Measurements from ENCODE around the gene MYO7A.

Gene MYO7A

GRCh38 chr11:77113382-77114088, 14.5 kb upstream of the MYO7A start:
- Histone ChIP-seq H3K4me1 (ENCODE audit: control insufficient read depth, insufficient read depth, low read length) (peaks cover 16% of the 10 kb centered on the region), H3K4me3 (ENCODE audit: low read length in 2 of 2) (no peak overlapping the region), H3K36me3 (ENCODE audit: control insufficient read depth in 2 of 2, insufficient read depth in 2 of 2, low read length in 2 of 2) (no peaks in the 10 kb centered on the region), H3K27me3 (ENCODE audit: control insufficient read depth in 1 of 2, insufficient read depth in 2 of 2, low read length in 2 of 2) (no peaks in the 10 kb centered on the region), H3K9me3 (ENCODE audit: control insufficient read depth in 2 of 2, low read length in 2 of 2) (no peaks in the 10 kb centered on the region), H3K9ac (ENCODE audit: low read length in 2 of 2) (no peak overlapping the region), H3K27ac (ENCODE audit: low read length) (no peak overlapping the region)

- no peak overlapping the region for H3K27ac ChIP-seq (ENCODE audit: low read length)
- no peaks in the 10 kb centered on the region for H3K9me3 ChIP-seq (ENCODE audit: control insufficient read depth in 2 of 2, low read length in 2 of 2)
- H3K4me3 ChIP-seq (ENCODE audit: low read length in 2 of 2), result no peak overlapping the region
- H3K4me1 ChIP-seq (ENCODE audit: control insufficient read depth, insufficient read depth, low read length), result peaks cover 16% of the 10 kb centered on the region
- no peak overlapping the region for H3K9ac ChIP-seq (ENCODE audit: low read length in 2 of 2)
- no peaks in the 10 kb centered on the region for H3K36me3 ChIP-seq (ENCODE audit: control insufficient read depth in 2 of 2, insufficient read depth in 2 of 2, low read length in 2 of 2)
- no peaks in the 10 kb centered on the region for H3K27me3 ChIP-seq (ENCODE audit: control insufficient read depth in 1 of 2, insufficient read depth in 2 of 2, low read length in 2 of 2)
Measured at GRCh38 chr11:77114089-77114463, 14.0 kb upstream of the MYO7A start.

- H3K27me3 ChIP-seq (ENCODE audit: control insufficient read depth in 1 of 2, insufficient read depth in 2 of 2, low read length in 2 of 2), result no peaks in the 10 kb centered on the region
- H3K9ac ChIP-seq (ENCODE audit: low read length in 2 of 2), result no peak overlapping the region
- no peak overlapping the region for H3K27ac ChIP-seq (ENCODE audit: low read length)
- no peak overlapping the region for H3K4me3 ChIP-seq (ENCODE audit: low read length in 2 of 2)
- H3K4me1 ChIP-seq (ENCODE audit: control insufficient read depth, insufficient read depth, low read length), result peaks cover 10% of the 10 kb centered on the region
- no peaks in the 10 kb centered on the region for H3K9me3 ChIP-seq (ENCODE audit: control insufficient read depth in 2 of 2, low read length in 2 of 2)
- peaks cover 0 to 4% of the 10 kb centered on the region in 2 donors for H3K36me3 ChIP-seq (ENCODE audit: control insufficient read depth in 2 of 2, insufficient read depth in 2 of 2, low read length in 2 of 2)
Measured at GRCh38 chr11:77115181-77115611, 12.8 kb upstream of the MYO7A start.

GRCh38 chr11:77115956-77116355, 12.1 kb upstream of the MYO7A start:
- no peak overlapping the region for H3K9ac ChIP-seq (ENCODE audit: low read length in 2 of 2)
- H3K36me3 ChIP-seq (ENCODE audit: control insufficient read depth in 2 of 2, insufficient read depth in 2 of 2, low read length in 2 of 2), result peaks cover 1 to 9% of the 10 kb centered on the region in 2 donors
- H3K4me1 ChIP-seq (ENCODE audit: control insufficient read depth, insufficient read depth, low read length), result peaks cover 3% of the 10 kb centered on the region

GRCh38 chr11:77117492-77117891, 10.6 kb upstream of the MYO7A start:
- H3K27ac ChIP-seq (ENCODE audit: low read length), result no peak overlapping the region
- peaks cover 2 to 13% of the 10 kb centered on the region in 2 donors for H3K36me3 ChIP-seq (ENCODE audit: control insufficient read depth in 2 of 2, insufficient read depth in 2 of 2, low read length in 2 of 2)
- no peaks in the 10 kb centered on the region for H3K4me1 ChIP-seq (ENCODE audit: control insufficient read depth, insufficient read depth, low read length)
- no peaks in the 10 kb centered on the region for H3K27me3 ChIP-seq (ENCODE audit: control insufficient read depth in 1 of 2, insufficient read depth in 2 of 2, low read length in 2 of 2)
- no peaks in the 10 kb centered on the region for H3K9me3 ChIP-seq (ENCODE audit: control insufficient read depth in 2 of 2, low read length in 2 of 2)
- no peak overlapping the region for H3K9ac ChIP-seq (ENCODE audit: low read length in 2 of 2)
- no peak overlapping the region for H3K4me3 ChIP-seq (ENCODE audit: low read length in 2 of 2)

More at GRCh38 chr11:77115956-77116355, 12.1 kb upstream of the MYO7A start:
- no peaks in the 10 kb centered on the region for H3K9me3 ChIP-seq (ENCODE audit: control insufficient read depth in 2 of 2, low read length in 2 of 2)
- no peaks in the 10 kb centered on the region for H3K27me3 ChIP-seq (ENCODE audit: control insufficient read depth in 1 of 2, insufficient read depth in 2 of 2, low read length in 2 of 2)
- no peak overlapping the region for H3K27ac ChIP-seq (ENCODE audit: low read length)
- no peak overlapping the region for H3K4me3 ChIP-seq (ENCODE audit: low read length in 2 of 2)

GRCh38 chr11:77118086-77118485, 10.0 kb upstream of the MYO7A start:
- Histone ChIP-seq H3K27ac (ENCODE audit: low read length) (no peak overlapping the region), H3K4me3 (ENCODE audit: low read length in 2 of 2) (no peak overlapping the region), H3K36me3 (ENCODE audit: control insufficient read depth in 2 of 2, insufficient read depth in 2 of 2, low read length in 2 of 2) (peaks cover 2 to 13% of the 10 kb centered on the region in 2 donors), H3K4me1 (ENCODE audit: control insufficient read depth, insufficient read depth, low read length) (no peaks in the 10 kb centered on the region), H3K27me3 (ENCODE audit: control insufficient read depth in 1 of 2, insufficient read depth in 2 of 2, low read length in 2 of 2) (no peaks in the 10 kb centered on the region), H3K9me3 (ENCODE audit: control insufficient read depth in 2 of 2, low read length in 2 of 2) (no peaks in the 10 kb centered on the region), H3K9ac (ENCODE audit: low read length in 2 of 2) (no peak overlapping the region)

- H3K27me3 ChIP-seq (ENCODE audit: control insufficient read depth in 1 of 2, insufficient read depth in 2 of 2, low read length in 2 of 2), result no peaks in the 10 kb centered on the region
- no peaks in the 10 kb centered on the region for H3K4me1 ChIP-seq (ENCODE audit: control insufficient read depth, insufficient read depth, low read length)
- no peaks in the 10 kb centered on the region for H3K9me3 ChIP-seq (ENCODE audit: control insufficient read depth in 2 of 2, low read length in 2 of 2)
- H3K27ac ChIP-seq (ENCODE audit: low read length), result no peak overlapping the region
- no peak overlapping the region for H3K4me3 ChIP-seq (ENCODE audit: low read length in 2 of 2)
- H3K36me3 ChIP-seq (ENCODE audit: control insufficient read depth in 2 of 2, insufficient read depth in 2 of 2, low read length in 2 of 2), result peaks cover 2 to 17% of the 10 kb centered on the region in 2 donors
- H3K9ac ChIP-seq (ENCODE audit: low read length in 2 of 2), result no peak overlapping the region
Measured at GRCh38 chr11:77118971-77119370, 9.1 kb upstream of the MYO7A start.

GRCh38 chr11:77119531-77119936, 8.5 kb upstream of the MYO7A start:
- H3K9ac ChIP-seq (ENCODE audit: low read length in 2 of 2), result no peak overlapping the region
- peaks cover 2 to 20% of the 10 kb centered on the region in 2 donors for H3K36me3 ChIP-seq (ENCODE audit: control insufficient read depth in 2 of 2, insufficient read depth in 2 of 2, low read length in 2 of 2)
- no peaks in the 10 kb centered on the region for H3K9me3 ChIP-seq (ENCODE audit: control insufficient read depth in 2 of 2, low read length in 2 of 2)
- no peak overlapping the region for H3K4me3 ChIP-seq (ENCODE audit: low read length in 2 of 2)
- no peaks in the 10 kb centered on the region for H3K4me1 ChIP-seq (ENCODE audit: control insufficient read depth, insufficient read depth, low read length)
- no peak overlapping the region for H3K27ac ChIP-seq (ENCODE audit: low read length)
- H3K27me3 ChIP-seq (ENCODE audit: control insufficient read depth in 1 of 2, insufficient read depth in 2 of 2, low read length in 2 of 2), result no peaks in the 10 kb centered on the region

GRCh38 chr11:77120571-77120970, 7.5 kb upstream of the MYO7A start:
- Histone ChIP-seq H3K9ac (ENCODE audit: low read length in 2 of 2) (no peak overlapping the region), H3K4me1 (ENCODE audit: control insufficient read depth, insufficient read depth, low read length) (no peaks in the 10 kb centered on the region), H3K9me3 (ENCODE audit: control insufficient read depth in 2 of 2, low read length in 2 of 2) (no peaks in the 10 kb centered on the region), H3K27ac (ENCODE audit: low read length) (no peak overlapping the region), H3K4me3 (ENCODE audit: low read length in 2 of 2) (no peak overlapping the region), H3K36me3 (ENCODE audit: control insufficient read depth in 2 of 2, insufficient read depth in 2 of 2, low read length in 2 of 2) (peaks cover 2 to 20% of the 10 kb centered on the region in 2 donors), H3K27me3 (ENCODE audit: control insufficient read depth in 1 of 2, insufficient read depth in 2 of 2, low read length in 2 of 2) (no peaks in the 10 kb centered on the region)

- no peak overlapping the region for H3K27ac ChIP-seq (ENCODE audit: low read length)
- no peaks in the 10 kb centered on the region for H3K9me3 ChIP-seq (ENCODE audit: control insufficient read depth in 2 of 2, low read length in 2 of 2)
- peaks cover 2 to 20% of the 10 kb centered on the region in 2 donors for H3K36me3 ChIP-seq (ENCODE audit: control insufficient read depth in 2 of 2, insufficient read depth in 2 of 2, low read length in 2 of 2)
- no peak overlapping the region for H3K4me3 ChIP-seq (ENCODE audit: low read length in 2 of 2)
- H3K9ac ChIP-seq (ENCODE audit: low read length in 2 of 2), result no peak overlapping the region
- H3K27me3 ChIP-seq (ENCODE audit: control insufficient read depth in 1 of 2, insufficient read depth in 2 of 2, low read length in 2 of 2), result no peaks in the 10 kb centered on the region
- H3K4me1 ChIP-seq (ENCODE audit: control insufficient read depth, insufficient read depth, low read length), result no peaks in the 10 kb centered on the region
Measured at GRCh38 chr11:77121096-77121640, 6.9 kb upstream of the MYO7A start.

- Histone ChIP-seq H3K4me1 (ENCODE audit: control insufficient read depth, insufficient read depth, low read length) (peaks cover 6% of the 10 kb centered on the region), H3K36me3 (ENCODE audit: control insufficient read depth in 2 of 2, insufficient read depth in 2 of 2, low read length in 2 of 2) (peaks cover 2 to 20% of the 10 kb centered on the region in 2 donors), H3K27ac (ENCODE audit: low read length) (no peak overlapping the region), H3K9ac (ENCODE audit: low read length in 2 of 2) (no peak overlapping the region), H3K9me3 (ENCODE audit: control insufficient read depth in 2 of 2, low read length in 2 of 2) (no peaks in the 10 kb centered on the region), H3K27me3 (ENCODE audit: control insufficient read depth in 1 of 2, insufficient read depth in 2 of 2, low read length in 2 of 2) (peaks cover 0 to 3% of the 10 kb centered on the region in 2 donors), H3K4me3 (ENCODE audit: low read length in 2 of 2) (no peak overlapping the region)
Measured at GRCh38 chr11:77121876-77122575, 6.0 kb upstream of the MYO7A start.

Measured in stomach smooth muscle (tissue), 2 donors.